A549 (cell line): ENCODE measurements around the gene SUV39H1.
"Not testable (repeated sequence)": the region's sequence is repeated elsewhere in the genome, so short reads cannot be mapped to it uniquely, and the experiment has no call there.

Source experiments
- CBX2 ChIP-seq: fragments of 200-600 bp; sonication (generic); IDR thresholded peaks from 2 replicates; pipeline ENCODE4 v1.6.1; 2016; ENCODE audit warnings: low read depth, mild to moderate bottlenecking, borderline replicate concordance
- CEBPB ChIP-seq, 2 experiments: fragments of >200 bp in 1 of 2; sonication (Bioruptor Twin) in 1 of 2; formaldehyde crosslinking in 1 of 2; IDR thresholded peaks; 2 replicates each; pipeline ENCODE4 v1.6.1; 2012 to 2016
- HOXA7 ChIP-seq: fragments of 250-450 bp; sonication (Bioruptor Pico); IDR thresholded peaks from 2 replicates; pipeline ENCODE4 v1.5.0; 2020; ENCODE audit warnings: mild to moderate bottlenecking, moderate library complexity
- MYC ChIP-seq: IDR thresholded peaks from 2 replicates; pipeline ENCODE4 v1.6.1; 2012; ENCODE audit warnings: mild to moderate bottlenecking, inconsistent platforms, low read length, improper control_type of control experiment, borderline replicate concordance
- TF ChIP-seq, protein P1 (sequence below): IDR thresholded peaks from 2 replicates; pipeline ENCODE4 v1.6.1; 2012
- TF ChIP-seq, protein P2 (sequence below): fragments of >200 bp; sonication (Bioruptor Twin); formaldehyde crosslinking; IDR thresholded peaks from 3 replicates; pipeline ENCODE4 v1.5.1; 2016

DNA sequence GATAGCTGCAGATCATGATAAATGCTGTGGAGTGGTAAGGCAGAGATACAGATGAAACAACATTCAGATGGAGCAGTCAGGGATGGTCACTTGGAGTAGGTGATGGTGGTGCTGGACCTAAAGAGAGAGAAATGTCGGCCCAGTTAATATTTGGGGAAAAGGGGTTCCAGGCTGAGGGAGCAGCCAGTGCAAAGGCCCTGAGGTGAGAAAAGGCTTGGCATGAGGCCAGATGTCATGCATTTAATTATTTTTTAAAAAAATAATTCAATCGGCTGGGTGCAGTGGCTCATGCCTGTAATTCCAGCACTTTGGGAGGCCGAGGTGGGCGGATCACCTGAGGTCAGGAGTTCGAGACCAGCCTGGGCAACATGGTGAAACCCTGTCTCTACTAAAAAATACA lies 4.8 kb upstream of the SUV39H1 start:
- not testable (repeated sequence) for TF ChIP-seq CEBPB (IDR thresholded peaks at IDR 0.05); MYC; CBX2; HOXA7 (CRISPR knock-in tag)
- TF ChIP-seq, protein P1, sequence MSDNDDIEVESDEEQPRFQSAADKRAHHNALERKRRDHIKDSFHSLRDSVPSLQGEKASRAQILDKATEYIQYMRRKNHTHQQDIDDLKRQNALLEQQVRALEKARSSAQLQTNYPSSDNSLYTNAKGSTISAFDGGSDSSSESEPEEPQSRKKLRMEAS: not testable (repeated sequence)
- TF ChIP-seq, protein P2, sequence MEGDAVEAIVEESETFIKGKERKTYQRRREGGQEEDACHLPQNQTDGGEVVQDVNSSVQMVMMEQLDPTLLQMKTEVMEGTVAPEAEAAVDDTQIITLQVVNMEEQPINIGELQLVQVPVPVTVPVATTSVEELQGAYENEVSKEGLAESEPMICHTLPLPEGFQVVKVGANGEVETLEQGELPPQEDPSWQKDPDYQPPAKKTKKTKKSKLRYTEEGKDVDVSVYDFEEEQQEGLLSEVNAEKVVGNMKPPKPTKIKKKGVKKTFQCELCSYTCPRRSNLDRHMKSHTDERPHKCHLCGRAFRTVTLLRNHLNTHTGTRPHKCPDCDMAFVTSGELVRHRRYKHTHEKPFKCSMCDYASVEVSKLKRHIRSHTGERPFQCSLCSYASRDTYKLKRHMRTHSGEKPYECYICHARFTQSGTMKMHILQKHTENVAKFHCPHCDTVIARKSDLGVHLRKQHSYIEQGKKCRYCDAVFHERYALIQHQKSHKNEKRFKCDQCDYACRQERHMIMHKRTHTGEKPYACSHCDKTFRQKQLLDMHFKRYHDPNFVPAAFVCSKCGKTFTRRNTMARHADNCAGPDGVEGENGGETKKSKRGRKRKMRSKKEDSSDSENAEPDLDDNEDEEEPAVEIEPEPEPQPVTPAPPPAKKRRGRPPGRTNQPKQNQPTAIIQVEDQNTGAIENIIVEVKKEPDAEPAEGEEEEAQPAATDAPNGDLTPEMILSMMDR: not testable (repeated sequence)
